ENCODE measurements around the gene SCAMP2.

The SCAMP2 gene

GRCh38 chr15:74798388-74799254 is 74.5 kb downstream of the SCAMP2 start:
- Histone ChIP-seq H3K4me2 (ENCODE audit: insufficient read depth, low read length) (no peak overlapping the region), H4K20me1 (ENCODE audit: insufficient read depth, low read length) (peaks cover 55% of the 10 kb centered on the region), H3K9me3 (ENCODE audit: insufficient read depth, low read length, severe bottlenecking) (no peaks in the 10 kb centered on the region), H3K36me3 (ENCODE audit: insufficient read depth, low read length) (peaks cover 67% of the 10 kb centered on the region), H2AFZ (ENCODE audit: low read depth, low read length) (no peak overlapping the region), H3K4me3 (ENCODE audit: low read depth in 1 of 2, low read length in 2 of 2) (no peak overlapping the region), H3K79me2 (ENCODE audit: insufficient read depth, low read length) (peaks cover 37% of the 10 kb centered on the region), H3K27ac (ENCODE audit: low read length) (no peak overlapping the region), H3K9ac (ENCODE audit: low read depth, low read length) (no peak overlapping the region), H3K4me1 (ENCODE audit: insufficient read depth, low read length) (no peaks in the 10 kb centered on the region), H3K27me3 (ENCODE audit: insufficient read depth, low read length, poor library complexity) (no peaks in the 10 kb centered on the region)
- no peak for DNase-seq
- ATAC-seq (ENCODE audit: insufficient read depth, low read depth), result no peak
- TF ChIP-seq EZH2 (IDR thresholded peaks at IDR 0.05; ENCODE audit: borderline replicate concordance, low read depth, low read length, severe bottlenecking) (no peak), CTCF (IDR thresholded peaks at IDR 0.05; ENCODE audit: borderline replicate concordance, extremely low read depth, low read length, poor library complexity, severe bottlenecking) (no peak)

GRCh38 chr15:74795966-74796625 is 77.1 kb downstream of the SCAMP2 start:
- no peak overlapping the region for H2AFZ ChIP-seq (ENCODE audit: low read depth, low read length)
- peaks cover 77% of the 10 kb centered on the region for H4K20me1 ChIP-seq (ENCODE audit: insufficient read depth, low read length)
- H3K27ac ChIP-seq (ENCODE audit: low read length), result no peak overlapping the region
- no peak for ATAC-seq (ENCODE audit: insufficient read depth, low read depth)
- H3K9ac ChIP-seq (ENCODE audit: low read depth, low read length), result no peak overlapping the region
- no peaks in the 10 kb centered on the region for H3K9me3 ChIP-seq (ENCODE audit: insufficient read depth, low read length, severe bottlenecking)
- H3K4me3 ChIP-seq (ENCODE audit: low read depth in 1 of 2, low read length in 2 of 2), result no peak overlapping the region
- peaks cover 62% of the 10 kb centered on the region for H3K79me2 ChIP-seq (ENCODE audit: insufficient read depth, low read length)
- H3K4me2 ChIP-seq (ENCODE audit: insufficient read depth, low read length), result no peak overlapping the region
- DNase-seq, result no peak
- no peaks in the 10 kb centered on the region for H3K4me1 ChIP-seq (ENCODE audit: insufficient read depth, low read length)
- H3K36me3 ChIP-seq (ENCODE audit: insufficient read depth, low read length), result peaks cover 55% of the 10 kb centered on the region
- TF ChIP-seq CTCF (IDR thresholded peaks at IDR 0.05; ENCODE audit: borderline replicate concordance, extremely low read depth, low read length, poor library complexity, severe bottlenecking) (no peak), EZH2 (IDR thresholded peaks at IDR 0.05; ENCODE audit: borderline replicate concordance, low read depth, low read length, severe bottlenecking) (no peak)
- no peaks in the 10 kb centered on the region for H3K27me3 ChIP-seq (ENCODE audit: insufficient read depth, low read length, poor library complexity)

GRCh38 chr15:74794970-74795349 is 78.2 kb downstream of the SCAMP2 start:
- H3K79me2 ChIP-seq (ENCODE audit: insufficient read depth, low read length), result peaks cover 73% of the 10 kb centered on the region
- no peaks in the 10 kb centered on the region for H3K9me3 ChIP-seq (ENCODE audit: insufficient read depth, low read length, severe bottlenecking)
- TF ChIP-seq EZH2 (IDR thresholded peaks at IDR 0.05; ENCODE audit: borderline replicate concordance, low read depth, low read length, severe bottlenecking), result no peak
- no peak for TF ChIP-seq CTCF (IDR thresholded peaks at IDR 0.05; ENCODE audit: borderline replicate concordance, extremely low read depth, low read length, poor library complexity, severe bottlenecking)
- H3K36me3 ChIP-seq (ENCODE audit: insufficient read depth, low read length), result peaks cover 46% of the 10 kb centered on the region
- no peak overlapping the region for H3K4me2 ChIP-seq (ENCODE audit: insufficient read depth, low read length)
- no peak overlapping the region for H2AFZ ChIP-seq (ENCODE audit: low read depth, low read length)
- H3K27me3 ChIP-seq (ENCODE audit: insufficient read depth, low read length, poor library complexity), result no peaks in the 10 kb centered on the region
- H4K20me1 ChIP-seq (ENCODE audit: insufficient read depth, low read length), result peaks cover 76% of the 10 kb centered on the region
- ATAC-seq (ENCODE audit: insufficient read depth, low read depth), result no peak
- no peak overlapping the region for H3K27ac ChIP-seq (ENCODE audit: low read length)
- H3K4me3 ChIP-seq (ENCODE audit: low read depth in 1 of 2, low read length in 2 of 2), result no peak overlapping the region
- DNase-seq, result no peak
- H3K4me1 ChIP-seq (ENCODE audit: insufficient read depth, low read length), result no peaks in the 10 kb centered on the region; the same call in 1 of the 2 replicates
- no peak overlapping the region for H3K9ac ChIP-seq (ENCODE audit: low read depth, low read length)

All from DND-41 (cell line).